Ascending aorta (tissue), 2 donors: ENCODE results near the gene AQP5. TPM values are rescaled to one million over a fixed set of nuclear protein-coding genes. Genes with fewer than 3 reads are reported as not detected.

ENCODE experiments used
- DNase-seq, 2 donors: peaks; one replicate each; pipeline ENCODE4 v3.0.0-alpha.2; 2019; ENCODE audit warnings: low spot score in 2 of 2
- H3K27ac ChIP-seq, 2 donors: fragments of 200-600 bp; sonication (generic); one replicate each; pipeline ENCODE4 v1.5.1; 2016 to 2017; ENCODE audit warnings: mild to moderate bottlenecking in 1 of 2
- H3K27me3 ChIP-seq: fragments of 200-600 bp; sonication (generic); one replicate; pipeline ENCODE4 v1.5.1; 2017
- H3K36me3 ChIP-seq, 2 donors: fragments of 200-600 bp; sonication (generic); one replicate each; pipeline ENCODE4 v1.5.1; 2016
- H3K4me1 ChIP-seq, 2 donors: fragments of 200-600 bp; sonication (generic); one replicate each; pipeline ENCODE4 v1.5.1; 2016 to 2017; ENCODE audit warnings: mild to moderate bottlenecking in 1 of 2
- H3K4me3 ChIP-seq, 2 donors: fragments of 200-600 bp; sonication (generic); one replicate each; pipeline ENCODE4 v1.5.1; 2016 to 2017; ENCODE audit warnings: mild to moderate bottlenecking in 1 of 2
- H3K9me3 ChIP-seq, 2 donors: fragments of 200-600 bp; sonication (generic); one replicate each; pipeline ENCODE4 v1.5.1; 2016
- intact Hi-C: fragments of 100-400 bp; cut with DNase I; formaldehyde crosslinking; loops from one replicate; pipeline ENCODE4 v1.15.1; 2023
- total RNA-seq: library from RNA; depleted of rRNA; stranded (reverse); fragments of >200 nt; gene quantifications from one replicate; pipeline ENCODE4 v1.1.0, GENCODE V29; 2016
- TF ChIP-seq, protein P1 (sequence below), 3 experiments: fragments of 200-600 bp in 2 of 3; fragments of 450-650 bp in 1 of 3; sonication (generic) in 2 of 3; IDR thresholded peaks; one replicate each; pipeline ENCODE4 v1.5.1; 2016 to 2019; ENCODE audit warnings: antibody characterized with exemption in 3 of 3, mild to moderate bottlenecking in 1 of 3, moderate library complexity in 1 of 3

AQP5 gene
- total RNA-seq, 1 donor from 2014 or later: not detected

DNA sequence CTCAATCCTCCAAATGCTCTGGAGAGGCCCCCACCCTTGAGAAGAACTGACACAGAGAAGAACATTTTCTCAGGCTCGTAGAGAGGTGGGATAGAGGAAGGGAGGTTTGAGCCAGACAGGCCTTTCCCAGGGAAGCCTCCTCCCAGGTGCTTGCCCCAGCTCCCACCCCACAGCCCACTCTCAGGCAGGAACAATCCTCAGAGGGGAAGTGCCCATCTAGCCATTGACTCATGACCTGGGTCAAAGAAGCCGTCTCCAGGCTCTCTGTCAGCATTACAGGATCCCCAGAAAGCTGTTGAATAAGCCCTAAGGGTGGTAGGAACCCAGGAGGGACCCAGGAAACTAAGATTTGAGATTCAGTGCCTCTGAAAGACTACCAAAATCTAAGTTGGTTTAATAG lies 14.9 kb downstream of the AQP5 start:
- TF ChIP-seq, protein P1, sequence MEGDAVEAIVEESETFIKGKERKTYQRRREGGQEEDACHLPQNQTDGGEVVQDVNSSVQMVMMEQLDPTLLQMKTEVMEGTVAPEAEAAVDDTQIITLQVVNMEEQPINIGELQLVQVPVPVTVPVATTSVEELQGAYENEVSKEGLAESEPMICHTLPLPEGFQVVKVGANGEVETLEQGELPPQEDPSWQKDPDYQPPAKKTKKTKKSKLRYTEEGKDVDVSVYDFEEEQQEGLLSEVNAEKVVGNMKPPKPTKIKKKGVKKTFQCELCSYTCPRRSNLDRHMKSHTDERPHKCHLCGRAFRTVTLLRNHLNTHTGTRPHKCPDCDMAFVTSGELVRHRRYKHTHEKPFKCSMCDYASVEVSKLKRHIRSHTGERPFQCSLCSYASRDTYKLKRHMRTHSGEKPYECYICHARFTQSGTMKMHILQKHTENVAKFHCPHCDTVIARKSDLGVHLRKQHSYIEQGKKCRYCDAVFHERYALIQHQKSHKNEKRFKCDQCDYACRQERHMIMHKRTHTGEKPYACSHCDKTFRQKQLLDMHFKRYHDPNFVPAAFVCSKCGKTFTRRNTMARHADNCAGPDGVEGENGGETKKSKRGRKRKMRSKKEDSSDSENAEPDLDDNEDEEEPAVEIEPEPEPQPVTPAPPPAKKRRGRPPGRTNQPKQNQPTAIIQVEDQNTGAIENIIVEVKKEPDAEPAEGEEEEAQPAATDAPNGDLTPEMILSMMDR (IDR thresholded peaks at IDR 0.05): no peak
- DNase-seq: no peak
- H3K4me1 ChIP-seq: peaks cover 0 to 15% of the 10 kb centered on the region in 2 donors
- no peak overlapping the region for H3K4me3 ChIP-seq
- intact Hi-C loops: no loop called here
- no peaks in the 10 kb centered on the region for H3K36me3 ChIP-seq
- no peaks in the 10 kb centered on the region for H3K9me3 ChIP-seq
- H3K27ac ChIP-seq: no peak overlapping the region
- no peaks in the 10 kb centered on the region for H3K27me3 ChIP-seq

DNA sequence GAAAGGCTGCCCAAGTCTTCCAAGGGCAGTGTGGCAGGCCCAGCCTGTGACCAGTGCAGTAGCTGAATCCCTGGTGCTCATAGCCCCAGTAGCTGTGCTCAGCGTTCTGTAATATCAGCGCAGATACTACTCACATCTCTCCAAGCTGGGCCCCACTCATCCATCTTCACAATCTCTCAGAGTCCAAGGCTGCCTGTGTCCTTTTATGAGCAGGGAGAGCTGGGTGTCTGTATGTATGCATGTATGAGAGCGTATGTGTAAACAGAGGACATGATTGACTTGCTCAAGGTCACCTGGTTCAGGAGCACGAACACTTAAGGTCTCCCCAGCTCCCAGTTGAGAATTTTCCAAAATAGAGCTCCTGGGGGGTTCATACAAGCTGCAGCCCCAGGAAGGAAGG lies 16.5 kb downstream of the AQP5 start:
- TF ChIP-seq, protein P1 (IDR thresholded peaks at IDR 0.05): no peak
- DNase-seq: no peak
- Histone ChIP-seq H3K4me1 (peaks cover 0 to 15% of the 10 kb centered on the region in 2 donors), H3K36me3 (no peaks in the 10 kb centered on the region), H3K27ac (no peak overlapping the region), H3K27me3 (no peaks in the 10 kb centered on the region), H3K9me3 (no peaks in the 10 kb centered on the region), H3K4me3 (no peak overlapping the region)
- intact Hi-C loops: no loop called here

DNA sequence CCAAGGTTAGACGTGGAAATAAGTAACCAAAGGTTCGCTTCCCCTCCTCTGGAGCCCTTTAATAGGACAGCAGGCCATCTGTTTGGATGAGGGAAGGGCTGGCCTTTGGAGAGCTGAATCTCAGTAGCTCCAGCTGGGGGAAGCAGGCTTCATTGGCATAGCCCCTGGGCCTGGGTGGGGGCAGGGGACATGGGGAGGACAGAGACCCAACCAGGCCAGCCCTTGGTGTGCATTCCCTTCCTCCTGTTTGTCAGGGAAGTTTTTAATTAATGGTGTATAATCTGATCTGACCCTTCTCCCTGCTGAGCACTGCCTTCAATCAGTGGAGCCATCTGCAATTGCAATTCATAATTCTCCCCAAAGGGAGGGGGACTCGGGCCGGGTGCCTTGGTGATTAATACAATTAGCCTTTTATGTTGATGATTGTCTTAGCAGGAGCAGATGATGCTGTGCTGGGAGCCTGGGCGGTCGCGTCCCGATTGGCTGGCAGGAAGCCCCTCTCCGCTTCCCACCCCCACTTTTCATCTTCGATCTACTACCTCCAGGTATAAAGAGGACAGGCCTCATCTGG lies 17.4 kb downstream of the AQP5 start:
- intact Hi-C loops: no loop called here
- no peak overlapping the region for H3K27ac ChIP-seq
- peaks cover 0 to 13% of the 10 kb centered on the region in 2 donors for H3K4me1 ChIP-seq
- H3K36me3 ChIP-seq: no peaks in the 10 kb centered on the region
- TF ChIP-seq, protein P1 (IDR thresholded peaks at IDR 0.05): no peak
- no peaks in the 10 kb centered on the region for H3K27me3 ChIP-seq
- no peak for DNase-seq
- H3K4me3 ChIP-seq: no peak overlapping the region
- no peaks in the 10 kb centered on the region for H3K9me3 ChIP-seq

DNA sequence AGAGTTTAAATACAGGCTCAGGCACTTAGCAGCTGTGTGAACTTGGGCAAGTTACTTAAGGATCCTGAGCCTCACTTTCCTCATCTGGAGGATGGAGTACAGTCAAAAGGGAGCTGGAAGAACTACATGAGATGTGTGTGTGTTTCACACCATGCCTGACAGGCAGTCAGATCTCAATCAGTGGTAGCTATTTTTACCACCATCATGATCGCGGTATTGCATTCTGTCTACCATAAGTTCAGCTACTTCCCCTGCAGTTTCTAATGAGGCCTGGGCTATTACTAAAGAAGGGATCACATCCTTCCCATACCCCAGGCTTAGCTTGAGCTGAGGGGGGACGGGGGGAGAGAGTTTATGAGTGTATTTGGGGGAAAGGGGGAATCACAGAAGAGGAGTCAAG lies 18.1 kb downstream of the AQP5 start:
- TF ChIP-seq, protein P1 (IDR thresholded peaks at IDR 0.05): no peak
- intact Hi-C loops: no loop called here
- Histone ChIP-seq H3K27ac (no peak overlapping the region), H3K9me3 (no peaks in the 10 kb centered on the region), H3K27me3 (no peaks in the 10 kb centered on the region), H3K36me3 (no peaks in the 10 kb centered on the region), H3K4me1 (peaks cover 0 to 8% of the 10 kb centered on the region in 2 donors), H3K4me3 (no peak overlapping the region)
- DNase-seq: no peak

DNA sequence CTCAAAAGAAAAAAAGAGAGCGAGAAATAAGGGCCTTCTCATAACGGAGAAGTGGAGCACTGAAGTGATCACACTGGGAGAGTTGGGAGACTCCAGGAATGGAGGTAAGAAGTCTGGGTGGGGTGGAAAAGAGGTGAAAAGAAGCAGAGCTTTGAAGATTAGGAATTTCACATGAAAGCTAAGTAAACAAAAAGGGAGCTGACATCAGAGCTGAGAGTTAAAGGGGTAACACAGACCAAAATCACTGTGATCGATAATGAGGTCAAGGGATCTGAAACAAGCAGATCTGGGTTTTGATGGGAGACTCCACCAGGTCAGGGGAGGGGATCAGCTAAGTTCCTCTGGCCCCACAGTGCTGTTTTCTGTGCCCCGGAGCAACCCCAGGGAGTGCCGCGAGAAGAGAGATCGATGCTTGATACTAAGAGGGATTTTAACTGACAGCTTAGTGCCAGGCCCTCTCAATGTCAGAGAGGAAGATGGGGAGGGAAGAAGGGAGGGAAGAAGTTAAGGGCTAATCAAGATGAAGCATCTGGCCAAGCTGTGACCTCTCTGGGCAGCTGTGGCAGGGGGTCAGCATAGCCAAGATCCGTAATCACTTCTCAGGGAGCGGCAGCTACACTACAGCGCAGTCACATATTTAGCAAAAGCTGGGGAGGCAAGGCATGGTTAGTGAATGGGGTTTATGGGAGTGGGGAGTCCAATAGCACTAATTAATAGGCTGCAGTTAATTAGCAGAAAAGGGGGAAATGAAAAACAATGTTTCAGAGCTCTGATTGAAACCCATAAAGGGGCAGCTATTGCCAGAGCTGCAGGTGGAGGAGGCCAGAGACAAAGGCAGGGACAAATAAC lies 19.1 kb downstream of the AQP5 start:
- TF ChIP-seq, protein P1 (IDR thresholded peaks at IDR 0.05): no peak
- Histone ChIP-seq H3K9me3 (no peaks in the 10 kb centered on the region), H3K27me3 (no peaks in the 10 kb centered on the region), H3K4me1 (no peaks in the 10 kb centered on the region), H3K27ac (no peak overlapping the region), H3K36me3 (no peaks in the 10 kb centered on the region), H3K4me3 (no peak overlapping the region)
- intact Hi-C loops: no loop called here
- no peak for DNase-seq
